GM23338 (cell line): ENCODE measurements around the gene LAGE3. TPM values are rescaled to one million over a fixed set of nuclear protein-coding genes. Genes with fewer than 3 reads are reported as not detected.

Experiments used
- ATAC-seq: fragments of 200-7000 bp; cut with Tn5 transposase; 3 replicates; pipeline ENCODE4 v1.9.1; 2020
- DNase-seq: peaks from one replicate; pipeline ENCODE4 v3.0.0-alpha.2; 2015; ENCODE audit warnings: low spot score
- H2AFZ ChIP-seq: fragments of 200-600 bp; sonication (generic); 2 replicates; pipeline ENCODE4 v1.8.0; 2016; ENCODE audit warnings: antibody characterized with exemption, mild to moderate bottlenecking, moderate library complexity
- H3F3A ChIP-seq: fragments of 200-600 bp; sonication (generic); replicated peaks from 2 replicates; pipeline ENCODE4 v1.8.0; 2017; ENCODE audit warnings: antibody characterized with exemption, mixed run types, low read depth
- H3K27ac ChIP-seq: fragments of 200-600 bp; sonication (generic); 2 replicates; pipeline ENCODE4 v1.6.1; 2016; ENCODE audit warnings: low read depth
- H3K27me3 ChIP-seq: fragments of 200-600 bp; sonication (generic); 2 replicates; pipeline ENCODE4 v1.8.0; 2016; ENCODE audit warnings: mild to moderate bottlenecking, mixed run types, moderate library complexity; ENCODE audit not compliant: insufficient read depth
- H3K36me3 ChIP-seq: fragments of 200-600 bp; sonication (generic); 2 replicates; pipeline ENCODE4 v1.8.0; 2016; ENCODE audit warnings: mild to moderate bottlenecking; ENCODE audit not compliant: insufficient read depth
- H3K4me1 ChIP-seq: fragments of 200-600 bp; sonication (generic); 2 replicates; pipeline ENCODE4 v1.8.0; 2016; ENCODE audit warnings: mild to moderate bottlenecking, moderate library complexity; ENCODE audit not compliant: insufficient read depth
- H3K4me2 ChIP-seq: fragments of 200-600 bp; sonication (generic); 2 replicates; pipeline ENCODE4 v1.7.1; 2017; ENCODE audit warnings: mixed run types
- H3K4me3 ChIP-seq: fragments of 200-600 bp; sonication (generic); 2 replicates; pipeline ENCODE4 v1.6.1; 2016; ENCODE audit warnings: mixed run types
- H3K79me2 ChIP-seq: fragments of 200-600 bp; sonication (generic); replicated peaks from 2 replicates; pipeline ENCODE4 v1.8.0; 2017; ENCODE audit warnings: mild to moderate bottlenecking; ENCODE audit not compliant: insufficient read depth
- H3K9me2 ChIP-seq: fragments of 200-600 bp; sonication (generic); 2 replicates; pipeline ENCODE4 v1.8.0; 2017; ENCODE audit not compliant: insufficient read depth
- H4K20me1 ChIP-seq: fragments of 200-600 bp; sonication (generic); replicated peaks from 2 replicates; pipeline ENCODE4 v1.8.0; 2017; ENCODE audit warnings: mild to moderate bottlenecking; ENCODE audit not compliant: insufficient read depth
- H3K27ac Mint-ChIP-seq: 2 replicates; pipeline ENCODE4 v1.8.0; 2020; ENCODE audit warnings: inconsistent platforms, mild to moderate bottlenecking, moderate library complexity, mixed read lengths
- H3K27me3 Mint-ChIP-seq: 3 replicates; pipeline ENCODE4 v1.8.0; 2022; ENCODE audit warnings: low read depth, mild to moderate bottlenecking, moderate library complexity, mixed read lengths, inconsistent platforms; ENCODE audit not compliant: insufficient read depth, poor library complexity
- H3K36me3 Mint-ChIP-seq: 3 replicates; pipeline ENCODE4 v1.8.0; 2021; ENCODE audit warnings: low read depth, mild to moderate bottlenecking, inconsistent platforms, moderate library complexity, mixed read lengths
- H3K4me1 Mint-ChIP-seq: 3 replicates; pipeline ENCODE4 v1.8.0; 2020; ENCODE audit warnings: mild to moderate bottlenecking, inconsistent platforms, mixed read lengths
- H3K4me3 Mint-ChIP-seq: 3 replicates; pipeline ENCODE4 v1.8.0; 2021; ENCODE audit warnings: moderate library complexity, mild to moderate bottlenecking, inconsistent platforms, mixed read lengths
- H3K9me3 Mint-ChIP-seq: 3 replicates; pipeline ENCODE4 v1.8.0; 2020; ENCODE audit warnings: moderate library complexity, mild to moderate bottlenecking, inconsistent platforms, mixed read lengths
- CREB1 ChIP-seq: fragments of 250-450 bp; sonication (Bioruptor Pico); IDR thresholded peaks from 2 replicates; pipeline ENCODE4 v1.5.0; 2020; ENCODE audit warnings: low read depth, mild to moderate bottlenecking, moderate library complexity
- EZH2 ChIP-seq: fragments of 200-600 bp; sonication (generic); IDR thresholded peaks from one replicate; pipeline ENCODE4 v1.8.0; 2017; ENCODE audit warnings: antibody characterized with exemption, mild to moderate bottlenecking, low read depth; ENCODE audit not compliant: unreplicated experiment
- EZH2phosphoT487 ChIP-seq: fragments of 200-600 bp; sonication (generic); IDR thresholded peaks from one replicate; pipeline ENCODE4 v1.8.1; 2018; ENCODE audit warnings: antibody characterized with exemption; ENCODE audit not compliant: unreplicated experiment
- JUNB ChIP-seq: IDR thresholded peaks from one replicate; pipeline ENCODE4 v1.6.1; 2016; ENCODE audit warnings: antibody characterized with exemption; ENCODE audit not compliant: unreplicated experiment
- NANOG ChIP-seq: IDR thresholded peaks from 2 replicates; pipeline ENCODE4 v1.6.1; 2016; ENCODE audit warnings: antibody characterized with exemption, borderline replicate concordance
- POLR2AphosphoS5 ChIP-seq: IDR thresholded peaks from 2 replicates; pipeline ENCODE4 v1.6.1; 2016; ENCODE audit warnings: antibody characterized with exemption, low read depth
- ZNF114 ChIP-seq: fragments of 250-450 bp; sonication (Bioruptor Pico); IDR thresholded peaks from 2 replicates; pipeline ENCODE4 v1.5.0; 2020; ENCODE audit warnings: mild to moderate bottlenecking, moderate library complexity
- ZNF331 ChIP-seq: fragments of 250-450 bp; sonication (Bioruptor Pico); IDR thresholded peaks from 2 replicates; pipeline ENCODE4 v1.5.0; 2020; ENCODE audit warnings: low read depth, mild to moderate bottlenecking, moderate library complexity
- polyA plus RNA-seq: library from polyadenylated mRNA; unstranded; fragments of >200 nt; fragmentation: Nextera tagmentation; extraction: Ambion mirVana; gene quantifications from 2 replicates; pipeline ENCODE4 v1.2.1, GENCODE V29; 2016
- total RNA-seq: library from RNA; depleted of rRNA; stranded (reverse); fragments of >200 nt; shearing (Covaris generic); gene quantifications from 2 replicates; pipeline ENCODE4 v1.2.3, GENCODE V29; 2014
- TF ChIP-seq, protein P1 (sequence below), 2 experiments: fragments of 200-600 bp in 1 of 2; sonication (generic) in 1 of 2; conservative IDR thresholded peaks; 2 replicates each; pipeline versions ENCODE4 v1.5.1 to v1.6.1; 2016 to 2017; ENCODE audit warnings: antibody characterized with exemption in 2 of 2, low read depth in 2 of 2, mild to moderate bottlenecking in 2 of 2, moderate library complexity in 1 of 2
- TF ChIP-seq, protein P2 (sequence below): IDR thresholded peaks from one replicate; pipeline ENCODE4 v1.6.1; 2018; ENCODE audit warnings: antibody characterized with exemption; ENCODE audit not compliant: unreplicated experiment

The LAGE3 gene
- total and polyA plus RNA-seq, 2 experiments from 2014 or later: 71.0 to 84.5 TPM

- Mint-ChIP-seq H3K9me3 (no peaks in the 10 kb centered on the region), H3K36me3 (no peaks in the 10 kb centered on the region; the same call in 2 of the 3 replicates), H3K4me1 (peaks cover 3% of the 10 kb centered on the region; the same call in 2 of the 3 replicates), H3K4me3 (peak within 1 kb of the TSS; percentile 79), H3K27me3 (peaks cover 16% of the 10 kb centered on the region), H3K27ac (peak within 1 kb of the TSS; percentile 97)
- TF ChIP-seq, protein P1, sequence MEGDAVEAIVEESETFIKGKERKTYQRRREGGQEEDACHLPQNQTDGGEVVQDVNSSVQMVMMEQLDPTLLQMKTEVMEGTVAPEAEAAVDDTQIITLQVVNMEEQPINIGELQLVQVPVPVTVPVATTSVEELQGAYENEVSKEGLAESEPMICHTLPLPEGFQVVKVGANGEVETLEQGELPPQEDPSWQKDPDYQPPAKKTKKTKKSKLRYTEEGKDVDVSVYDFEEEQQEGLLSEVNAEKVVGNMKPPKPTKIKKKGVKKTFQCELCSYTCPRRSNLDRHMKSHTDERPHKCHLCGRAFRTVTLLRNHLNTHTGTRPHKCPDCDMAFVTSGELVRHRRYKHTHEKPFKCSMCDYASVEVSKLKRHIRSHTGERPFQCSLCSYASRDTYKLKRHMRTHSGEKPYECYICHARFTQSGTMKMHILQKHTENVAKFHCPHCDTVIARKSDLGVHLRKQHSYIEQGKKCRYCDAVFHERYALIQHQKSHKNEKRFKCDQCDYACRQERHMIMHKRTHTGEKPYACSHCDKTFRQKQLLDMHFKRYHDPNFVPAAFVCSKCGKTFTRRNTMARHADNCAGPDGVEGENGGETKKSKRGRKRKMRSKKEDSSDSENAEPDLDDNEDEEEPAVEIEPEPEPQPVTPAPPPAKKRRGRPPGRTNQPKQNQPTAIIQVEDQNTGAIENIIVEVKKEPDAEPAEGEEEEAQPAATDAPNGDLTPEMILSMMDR (conservative IDR thresholded peaks at IDR 0.05; ENCODE audit: low read depth in 2 of 2): peak in 1 of 2 experiments; percentile 45; a peak in 2 of 4 replicates
- TF ChIP-seq NANOG (no peak), POLR2AphosphoS5 (peak; percentile 57), ZNF331 (CRISPR knock-in tag) (no peak), ZNF114 (no peak), CREB1 (peak; percentile 82)
- H3K4me3 ChIP-seq: peak within 1 kb of the TSS; percentile 59
- H2AFZ ChIP-seq: no peak within 1 kb of the TSS; the same call in 1 of the 2 replicates
- H3K27me3 ChIP-seq: no peaks in the 10 kb centered on the region
- no peaks in the 10 kb centered on the region for H3K4me1 ChIP-seq
- H4K20me1 ChIP-seq: no peaks in the 10 kb centered on the region
- H3K9me2 ChIP-seq: no peaks in the 10 kb centered on the region
- peak within 1 kb of the TSS; percentile 79 for H3K4me2 ChIP-seq
- peak; percentile 89 for DNase-seq
- no peaks in the 10 kb centered on the region for H3K79me2 ChIP-seq
- no peaks in the 10 kb centered on the region for H3K36me3 ChIP-seq
- peak; percentile 89 for ATAC-seq
- no peaks in the 10 kb centered on the region for H3F3A ChIP-seq
- H3K27ac ChIP-seq: peak within 1 kb of the TSS; percentile 90; the same call in 1 of the 2 replicates
Observed at GRCh38 chrX:154490414-154491083, 11.5 kb upstream of the LAGE3 start, which contains the start of gene SLC10A3. Gene SLC10A3, minus strand, starts transcription at chrX:154490629. Its CDS starts 1,689 bp downstream, at chrX:154488940.

GRCh38 chrX:154490021-154490413, 10.9 kb upstream of the LAGE3 start:
- no peaks in the 10 kb centered on the region for H3K4me1 ChIP-seq
- H3K27ac ChIP-seq: no peak overlapping the region
- H3K9me2 ChIP-seq: no peaks in the 10 kb centered on the region
- no peaks in the 10 kb centered on the region for H3K27me3 ChIP-seq
- peak; percentile 25 for DNase-seq
- TF ChIP-seq CREB1: no peak
- TF ChIP-seq NANOG: no peak
- no peak for TF ChIP-seq EZH2phosphoT487
- no peak for TF ChIP-seq ZNF331 (CRISPR knock-in tag)
- TF ChIP-seq, protein P2, sequence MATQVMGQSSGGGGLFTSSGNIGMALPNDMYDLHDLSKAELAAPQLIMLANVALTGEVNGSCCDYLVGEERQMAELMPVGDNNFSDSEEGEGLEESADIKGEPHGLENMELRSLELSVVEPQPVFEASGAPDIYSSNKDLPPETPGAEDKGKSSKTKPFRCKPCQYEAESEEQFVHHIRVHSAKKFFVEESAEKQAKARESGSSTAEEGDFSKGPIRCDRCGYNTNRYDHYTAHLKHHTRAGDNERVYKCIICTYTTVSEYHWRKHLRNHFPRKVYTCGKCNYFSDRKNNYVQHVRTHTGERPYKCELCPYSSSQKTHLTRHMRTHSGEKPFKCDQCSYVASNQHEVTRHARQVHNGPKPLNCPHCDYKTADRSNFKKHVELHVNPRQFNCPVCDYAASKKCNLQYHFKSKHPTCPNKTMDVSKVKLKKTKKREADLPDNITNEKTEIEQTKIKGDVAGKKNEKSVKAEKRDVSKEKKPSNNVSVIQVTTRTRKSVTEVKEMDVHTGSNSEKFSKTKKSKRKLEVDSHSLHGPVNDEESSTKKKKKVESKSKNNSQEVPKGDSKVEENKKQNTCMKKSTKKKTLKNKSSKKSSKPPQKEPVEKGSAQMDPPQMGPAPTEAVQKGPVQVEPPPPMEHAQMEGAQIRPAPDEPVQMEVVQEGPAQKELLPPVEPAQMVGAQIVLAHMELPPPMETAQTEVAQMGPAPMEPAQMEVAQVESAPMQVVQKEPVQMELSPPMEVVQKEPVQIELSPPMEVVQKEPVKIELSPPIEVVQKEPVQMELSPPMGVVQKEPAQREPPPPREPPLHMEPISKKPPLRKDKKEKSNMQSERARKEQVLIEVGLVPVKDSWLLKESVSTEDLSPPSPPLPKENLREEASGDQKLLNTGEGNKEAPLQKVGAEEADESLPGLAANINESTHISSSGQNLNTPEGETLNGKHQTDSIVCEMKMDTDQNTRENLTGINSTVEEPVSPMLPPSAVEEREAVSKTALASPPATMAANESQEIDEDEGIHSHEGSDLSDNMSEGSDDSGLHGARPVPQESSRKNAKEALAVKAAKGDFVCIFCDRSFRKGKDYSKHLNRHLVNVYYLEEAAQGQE: no peak
- TF ChIP-seq POLR2AphosphoS5: no peak
- TF ChIP-seq EZH2: no peak
- no peak for TF ChIP-seq JUNB
- no peak for TF ChIP-seq ZNF114
- peak overlapping the region; percentile 76 for H3K4me3 Mint-ChIP-seq
- no peaks in the 10 kb centered on the region; the same call in 2 of the 3 replicates for H3K36me3 Mint-ChIP-seq
- H3K27ac Mint-ChIP-seq: 0 out of 2 replicates have a peak overlapping the region, but pooled peaks have one; percentile 74
- H2AFZ ChIP-seq: no peak overlapping the region
- H3K4me2 ChIP-seq: peak overlapping the region; percentile 75
- H3K4me1 Mint-ChIP-seq: peaks cover 3% of the 10 kb centered on the region; the same call in 2 of the 3 replicates
- ATAC-seq: peak; percentile 6; the same call in 2 of the 3 replicates
- H3K79me2 ChIP-seq: no peaks in the 10 kb centered on the region
- H3K36me3 ChIP-seq: no peaks in the 10 kb centered on the region
- H3K9me3 Mint-ChIP-seq: no peaks in the 10 kb centered on the region
- no peaks in the 10 kb centered on the region for H3F3A ChIP-seq
- H3K4me3 ChIP-seq: peak overlapping the region; percentile 54
- peaks cover 16% of the 10 kb centered on the region for H3K27me3 Mint-ChIP-seq
- no peaks in the 10 kb centered on the region for H4K20me1 ChIP-seq
